SU-DHL-6 (cell line): ENCODE data around the gene ZFP36L2.

Experiments
- H2AFZ ChIP-seq: fragments of 200-600 bp; sonication (generic); 2 replicates; pipeline ENCODE4 v1.6.1; 2014; ENCODE audit warnings: low read depth, mild to moderate bottlenecking, moderate library complexity, mixed read lengths, antibody characterized with exemption, low read length; ENCODE audit not compliant: severe bottlenecking
- H3F3A ChIP-seq: fragments of 200-600 bp; shearing (Covaris generic); 2 replicates; pipeline ENCODE4 v1.6.0; 2016; ENCODE audit warnings: antibody characterized with exemption, mild to moderate bottlenecking; ENCODE audit not compliant: insufficient read depth
- H3K27ac ChIP-seq: fragments of 200-600 bp; sonication (generic); 2 replicates; pipeline ENCODE4 v1.5.1; 2016; ENCODE audit warnings: low read depth, mild to moderate bottlenecking, low read length, moderate library complexity, mixed read lengths
- H3K27me3 ChIP-seq: fragments of 200-600 bp; sonication (generic), shearing (Covaris generic); 2 replicates; pipeline ENCODE4 v1.6.0; 2014; ENCODE audit warnings: mild to moderate bottlenecking, low read length
- H3K36me3 ChIP-seq: fragments of 200-600 bp; sonication (generic); 2 replicates; pipeline ENCODE4 v1.6.1; 2014; ENCODE audit warnings: mild to moderate bottlenecking, low read length, mixed read lengths
- H3K4me2 ChIP-seq: fragments of 300-600, 200-600 bp; shearing (Covaris generic), sonication (generic); 2 replicates; pipeline ENCODE4 v1.6.0; 2014; ENCODE audit warnings: low read length, low read depth, mild to moderate bottlenecking; ENCODE audit not compliant: poor library complexity, severe bottlenecking
- H3K4me3 ChIP-seq: fragments of 200-600 bp; sonication (generic); 2 replicates; pipeline ENCODE4 v1.5.1; 2014; ENCODE audit warnings: antibody characterized with exemption, low read length, mild to moderate bottlenecking, mixed read lengths; ENCODE audit not compliant: insufficient read depth, poor library complexity, severe bottlenecking
- H3K79me2 ChIP-seq: fragments of 200-600 bp; sonication (generic); 2 replicates; pipeline ENCODE4 v1.6.1; 2014; ENCODE audit warnings: mild to moderate bottlenecking, low read length, moderate library complexity; ENCODE audit not compliant: insufficient read depth
- H3K9ac ChIP-seq: fragments of 200-600 bp; sonication (generic); 2 replicates; pipeline ENCODE4 v1.7.0; 2014; ENCODE audit warnings: mild to moderate bottlenecking, low read length
- H3K9me2 ChIP-seq: fragments of 200-600 bp; sonication (generic); replicated peaks from 2 replicates; pipeline ENCODE4 v1.6.1; 2014; ENCODE audit warnings: low read length; ENCODE audit not compliant: insufficient read depth
- H3K9me3 ChIP-seq: fragments of 200-600 bp; sonication (generic); 2 replicates; pipeline ENCODE4 v1.6.1; 2014; ENCODE audit warnings: low read length, mixed read lengths; ENCODE audit not compliant: insufficient read depth
- H4K20me1 ChIP-seq: fragments of 200-600 bp; sonication (generic); 2 replicates; pipeline ENCODE4 v1.6.1; 2014; ENCODE audit warnings: low read depth, mild to moderate bottlenecking, antibody characterized with exemption, low read length, moderate library complexity, mixed read lengths
- CTCF ChIP-seq: fragments of 200-600 bp; sonication (generic); IDR thresholded peaks from one replicate; pipeline ENCODE4 v1.5.1; 2017; ENCODE audit warnings: antibody characterized with exemption, mild to moderate bottlenecking, low read length, moderate library complexity; ENCODE audit not compliant: insufficient read depth, poor library complexity, severe bottlenecking
- EZH2phosphoT487 ChIP-seq: fragments of 200-600 bp; sonication (generic), shearing (Covaris generic); conservative IDR thresholded peaks from 2 replicates; pipeline ENCODE4 v1.6.1; 2018; ENCODE audit warnings: mild to moderate bottlenecking, antibody characterized with exemption, low read length, moderate library complexity, mixed read lengths

Gene ZFP36L2

GRCh38 chr2:43178055-43178598 is 48.3 kb downstream of the ZFP36L2 start:
- H3F3A ChIP-seq = 0 out of 2 replicates have a peak, but pooled peaks cover 6% of the 10 kb centered on the region
- H3K36me3 ChIP-seq = no peaks in the 10 kb centered on the region
- H3K27ac ChIP-seq = no peak overlapping the region
- H3K79me2 ChIP-seq = no peaks in the 10 kb centered on the region
- no peaks in the 10 kb centered on the region for H3K9me3 ChIP-seq
- H4K20me1 ChIP-seq = no peaks in the 10 kb centered on the region
- no peaks in the 10 kb centered on the region for H3K9me2 ChIP-seq
- no peak overlapping the region for H3K4me3 ChIP-seq
- H3K4me2 ChIP-seq = no peak overlapping the region
- H3K27me3 ChIP-seq = no peaks in the 10 kb centered on the region
- no peak overlapping the region for H3K9ac ChIP-seq
- H2AFZ ChIP-seq = no peak overlapping the region
- TF ChIP-seq EZH2phosphoT487 (no peak), CTCF (no peak)

GRCh38 chr2:43176449-43176848 is 50.0 kb downstream of the ZFP36L2 start:
- Histone ChIP-seq H3K27ac (no peak overlapping the region), H3K4me3 (no peak overlapping the region), H3K36me3 (no peaks in the 10 kb centered on the region), H3K9ac (no peak overlapping the region), H3K4me2 (no peak overlapping the region), H4K20me1 (no peaks in the 10 kb centered on the region), H2AFZ (no peak overlapping the region), H3K79me2 (no peaks in the 10 kb centered on the region), H3K9me3 (no peaks in the 10 kb centered on the region), H3K27me3 (no peaks in the 10 kb centered on the region), H3K9me2 (no peaks in the 10 kb centered on the region), H3F3A (peaks cover 10% of the 10 kb centered on the region; the same call in 1 of the 2 replicates)
- no peak for TF ChIP-seq EZH2phosphoT487
- no peak for TF ChIP-seq CTCF

GRCh38 chr2:43175876-43176275 is 50.5 kb downstream of the ZFP36L2 start:
- H3K4me2 ChIP-seq = no peak overlapping the region
- no peak overlapping the region for H3K9ac ChIP-seq
- no peaks in the 10 kb centered on the region for H4K20me1 ChIP-seq
- H3K79me2 ChIP-seq = no peaks in the 10 kb centered on the region
- no peak overlapping the region for H3K27ac ChIP-seq
- no peaks in the 10 kb centered on the region for H3K27me3 ChIP-seq
- TF ChIP-seq CTCF = no peak
- no peak for TF ChIP-seq EZH2phosphoT487
- no peaks in the 10 kb centered on the region for H3K9me3 ChIP-seq
- no peaks in the 10 kb centered on the region for H3K9me2 ChIP-seq
- no peaks in the 10 kb centered on the region for H3K36me3 ChIP-seq
- H3F3A ChIP-seq = peaks cover 10% of the 10 kb centered on the region; the same call in 1 of the 2 replicates
- H3K4me3 ChIP-seq = no peak overlapping the region
- no peak overlapping the region for H2AFZ ChIP-seq
